Stimulated activated CD8-positive, alpha-beta memory T cell treated with anti-CD3 and anti-CD28 coated beads, Interleukin-7, amount 100 ng/mL, for 4 hours (primary cell): ENCODE results near the gene PARP11.

ENCODE experiments used
- DNase-seq, 2 donors: peaks; one replicate each; pipeline ENCODE4 v3.0.0-alpha.2; 2020; ENCODE audit warnings: low read depth in 2 of 2

PARP11 gene

GRCh38 chr12:3770891-3771290 is 102.3 kb downstream of the PARP11 start:
- DNase-seq, result no peak

- DNase-seq, result no peak
Measured at GRCh38 chr12:3768911-3769447, 104.2 kb downstream of the PARP11 start.

- DNase-seq, result no peak
Measured at GRCh38 chr12:3761116-3761735, 112.0 kb downstream of the PARP11 start.

GRCh38 chr12:3759878-3760277 is 113.3 kb downstream of the PARP11 start:
- DNase-seq, result no peak
